Transverse colon (tissue), 3 donors: ENCODE measurements around the gene CMKLR1.

Experiments
- CTCF ChIP-seq, 5 experiments: fragments of 200-600 bp in 3 of 5; fragments of 450-650 bp in 2 of 5; sonication (generic) in 3 of 5; IDR thresholded peaks; 1 replicate in 2 of 5; 2 replicates in 3 of 5; pipeline ENCODE4 v1.5.1; 2016 to 2017; ENCODE audit warnings: antibody characterized with exemption in 5 of 5, inconsistent platforms in 3 of 5, mild to moderate bottlenecking in 2 of 5, moderate library complexity in 1 of 5
- EP300 ChIP-seq: sonication (generic); formaldehyde crosslinking; IDR thresholded peaks from one replicate; pipeline ENCODE4 v1.6.1; 2017; ENCODE audit warnings: antibody characterized with exemption, low read depth
- POLR2A ChIP-seq: fragments of 450-650 bp; IDR thresholded peaks from one replicate; pipeline ENCODE4 v1.6.1; 2016; ENCODE audit warnings: antibody characterized with exemption, mild to moderate bottlenecking, moderate library complexity

GRCh38 chr12:108378926-108379325, 39.8 kb upstream of the CMKLR1 start:
- TF ChIP-seq POLR2A (no peak), EP300 (no peak), CTCF (IDR thresholded peaks at IDR 0.05) (no peak)
